Adrenal gland (tissue), 12 donors: ENCODE data around the gene OGDH. TPM values are rescaled to one million over a fixed set of nuclear protein-coding genes. Genes with fewer than 3 reads are reported as not detected.
A peak's percentile ranks its signal among the peaks of the same experiment; 100 is the strongest.

Experiments used
- DNase-seq, 7 donors: peaks; one replicate each; pipeline ENCODE4 v3.0.0-alpha.2; 2019 to 2020
- H3K27ac ChIP-seq, 5 donors: fragments of 200-600 bp; sonication (generic) in 4 of 5; 1 replicate in 3 of 5; 2 replicates in 2 of 5; pipeline versions ENCODE4 v1.5.1 to v1.8.0; 2016 to 2020; ENCODE audit warnings: mild to moderate bottlenecking in 1 of 5
- H3K27me3 ChIP-seq: fragments of 200-600 bp; 2 replicates; pipeline ENCODE4 v1.8.0; 2021
- H3K36me3 ChIP-seq, 2 donors: fragments of 200-600 bp; replicated peaks in 1 of 2; 1 replicate in 1 of 2; 2 replicates in 1 of 2; pipeline versions ENCODE4 v1.5.1 to v1.8.0; 2018 to 2022
- H3K4me1 ChIP-seq, 2 donors: fragments of 200-600 bp; replicated peaks in 1 of 2; 1 replicate in 1 of 2; 2 replicates in 1 of 2; pipeline versions ENCODE4 v1.5.1 to v1.8.0; 2018 to 2021
- H3K4me3 ChIP-seq, 4 donors: fragments of 200-600 bp; sonication (generic) in 3 of 4; one replicate each; pipeline ENCODE4 v1.5.1; 2016 to 2018
- H3K9me3 ChIP-seq, 3 donors: fragments of 200-600 bp; sonication (generic) in 1 of 3; replicated peaks in 1 of 3; 1 replicate in 2 of 3; 2 replicates in 1 of 3; pipeline versions ENCODE4 v1.5.1 to v1.8.0; 2016 to 2021
- POLR2A ChIP-seq, 2 donors: fragments of 450-650 bp; IDR thresholded peaks; one replicate each; pipeline ENCODE4 v1.6.1; 2017; ENCODE audit warnings: antibody characterized with exemption in 2 of 2, mild to moderate bottlenecking in 2 of 2, moderate library complexity in 1 of 2
- WGBS, 4 donors: extraction: QIAGEN DNeasy Blood & Tissue Kit in 2 of 4; methylation state at CpG; one replicate each; pipeline versions ENCODE4 v1.1.5 to v1.1.7; 2013 to 2017; 5-methylcytosine and 5-hydroxymethylcytosine counted together
- intact Hi-C, 2 donors: fragments of 100-400 bp; cut with DNase I; formaldehyde crosslinking; loops; one replicate each; pipeline versions ENCODE4 v1.14.1 to v1.15.0; 2022 to 2023
- polyA plus RNA-seq, 3 donors: library from polyadenylated mRNA; stranded (reverse); fragments of 200-250 nt in 2 of 3; fragments of 350-450 nt in 1 of 3; fragmentation: Illumina TruSeq in 1 of 3; extraction: RNeasy Lipid Tissue Mini Kit (QIAGEN cat#74804) in 1 of 3; gene quantifications; one replicate each; pipeline ENCODE4 v1.2.3, GENCODE V29; 2013 to 2014
- total RNA-seq, 9 donors: library from RNA; depleted of rRNA in 4 of 9; stranded (reverse); fragments of >200 nt in 4 of 9; fragments of 120-200 nt in 1 of 9; fragmentation: NEBNext Ultra II Directional in 1 of 9; extraction: Animal tissue kit (Norgen Biotek cat#: 25700) in 1 of 9; gene quantifications; one replicate each; pipeline versions ENCODE4 v1.1.0 to v1.2.4, GENCODE V29; 2013 to 2023
- TF ChIP-seq, protein P1 (sequence below), 6 experiments: fragments of 450-650 bp in 4 of 6; fragments of 200-600 bp in 2 of 6; sonication (generic) in 1 of 6; IDR thresholded peaks; 1 replicate in 5 of 6; 2 replicates in 1 of 6; pipeline versions ENCODE4 v1.5.1 to v1.8.0; 2016 to 2021; ENCODE audit warnings: antibody characterized with exemption in 6 of 6, mild to moderate bottlenecking in 2 of 6, moderate library complexity in 1 of 6
- donor health status: healthy with polysubstance abuse.
- donor health status: Bipolar disorder and iron deficiency.
- donor health status: DM: yes; HTN: yes; CAD: no.
- donor health status: DM: no; HTN: no; CAD: no.
- donor health status: DM: no; HTN: no; CAD: no.
- donor health status: DM: yes; HTN: yes; CAD: no.

The OGDH gene
- total and polyA plus RNA-seq, 12 donors: 46.0 to 284 (median 144) TPM

DNA sequence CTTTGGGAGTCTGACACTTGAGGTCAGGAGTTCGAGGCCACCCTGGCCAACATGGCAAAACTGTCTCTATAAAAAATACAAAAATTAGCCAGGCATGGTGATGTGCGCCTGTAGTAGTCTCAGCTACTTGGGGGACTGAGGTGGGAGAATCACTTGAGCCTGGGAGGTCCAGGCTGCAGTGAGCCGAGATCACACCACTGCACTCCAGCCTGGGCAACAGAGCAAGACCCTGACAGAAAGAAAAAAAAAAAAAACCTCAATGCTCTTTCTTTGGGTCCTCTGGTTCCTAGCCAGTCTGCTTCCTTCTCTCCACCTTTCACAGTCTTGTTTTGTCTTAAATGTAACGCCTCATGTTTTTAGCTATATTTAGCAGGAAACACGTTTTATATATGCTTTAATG is 9.4 kb downstream of the OGDH start:
- Histone ChIP-seq H3K27me3 (no peaks in the 10 kb centered on the region), H3K4me3 (no peak overlapping the region), H3K27ac (peak overlapping the region in 1 of 5 donors; percentile 43), H3K36me3 (no peaks in the 10 kb centered on the region), H3K9me3 (no peaks in the 10 kb centered on the region), H3K4me1 (peaks cover 12 to 27% of the 10 kb centered on the region in 2 donors)
- intact Hi-C loops: no loop called here
- 80 to 89% (median 87%) methylated on average over 5 of the region's 5 CpGs for WGBS, 4 donors
- TF ChIP-seq, protein P1, sequence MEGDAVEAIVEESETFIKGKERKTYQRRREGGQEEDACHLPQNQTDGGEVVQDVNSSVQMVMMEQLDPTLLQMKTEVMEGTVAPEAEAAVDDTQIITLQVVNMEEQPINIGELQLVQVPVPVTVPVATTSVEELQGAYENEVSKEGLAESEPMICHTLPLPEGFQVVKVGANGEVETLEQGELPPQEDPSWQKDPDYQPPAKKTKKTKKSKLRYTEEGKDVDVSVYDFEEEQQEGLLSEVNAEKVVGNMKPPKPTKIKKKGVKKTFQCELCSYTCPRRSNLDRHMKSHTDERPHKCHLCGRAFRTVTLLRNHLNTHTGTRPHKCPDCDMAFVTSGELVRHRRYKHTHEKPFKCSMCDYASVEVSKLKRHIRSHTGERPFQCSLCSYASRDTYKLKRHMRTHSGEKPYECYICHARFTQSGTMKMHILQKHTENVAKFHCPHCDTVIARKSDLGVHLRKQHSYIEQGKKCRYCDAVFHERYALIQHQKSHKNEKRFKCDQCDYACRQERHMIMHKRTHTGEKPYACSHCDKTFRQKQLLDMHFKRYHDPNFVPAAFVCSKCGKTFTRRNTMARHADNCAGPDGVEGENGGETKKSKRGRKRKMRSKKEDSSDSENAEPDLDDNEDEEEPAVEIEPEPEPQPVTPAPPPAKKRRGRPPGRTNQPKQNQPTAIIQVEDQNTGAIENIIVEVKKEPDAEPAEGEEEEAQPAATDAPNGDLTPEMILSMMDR (IDR thresholded peaks at IDR 0.05): no peak
- TF ChIP-seq POLR2A (IDR thresholded peaks at IDR 0.05): no peak
- DNase-seq: no peak

- no peak overlapping the region for H3K27ac ChIP-seq
- 88% methylated on average over 12 of the region's 12 CpGs for WGBS, 4 donors
- peaks cover 18 to 34% of the 10 kb centered on the region in 2 donors for H3K4me1 ChIP-seq
- H3K36me3 ChIP-seq: no peaks in the 10 kb centered on the region
- DNase-seq: no peak
- intact Hi-C loops: no loop called here
- H3K27me3 ChIP-seq: no peaks in the 10 kb centered on the region
- no peak for TF ChIP-seq POLR2A (IDR thresholded peaks at IDR 0.05)
- TF ChIP-seq, protein P1 (IDR thresholded peaks at IDR 0.05): no peak
- H3K9me3 ChIP-seq: no peaks in the 10 kb centered on the region
- H3K4me3 ChIP-seq: no peak overlapping the region
Observed at GRCh38 chr7:44616545-44616944, 10.1 kb downstream of the OGDH start.

GRCh38 chr7:44617225-44617890 is 10.9 kb downstream of the OGDH start:
- Histone ChIP-seq H3K36me3 (no peaks in the 10 kb centered on the region), H3K4me3 (no peak overlapping the region), H3K27ac (peak overlapping the region in 3 of 5 donors; percentile 43 to 61 (median 56)), H3K27me3 (no peaks in the 10 kb centered on the region), H3K9me3 (no peaks in the 10 kb centered on the region), H3K4me1 (peaks cover 26 to 42% of the 10 kb centered on the region in 2 donors)
- intact Hi-C loops: no loop called here
- no peak for TF ChIP-seq POLR2A (IDR thresholded peaks at IDR 0.05)
- TF ChIP-seq, protein P1 (IDR thresholded peaks at IDR 0.05): no peak
- DNase-seq: no peak
- 45 to 80% (median 76%) methylated on average over 2 of the region's 2 CpGs for WGBS, 4 donors

GRCh38 chr7:44618045-44618444 is 11.6 kb downstream of the OGDH start:
- WGBS, 4 donors: 81 to 96% (median 88%) methylated on average over 1 of the region's 1 CpG
- intact Hi-C loops: no loop called here
- H3K9me3 ChIP-seq: no peaks in the 10 kb centered on the region

More at GRCh38 chr7:44618045-44618444, 11.6 kb downstream of the OGDH start:
- Histone ChIP-seq H3K4me1 (peaks cover 33 to 49% of the 10 kb centered on the region in 2 donors), H3K36me3 (no peaks in the 10 kb centered on the region), H3K27me3 (no peaks in the 10 kb centered on the region), H3K27ac (peak overlapping the region in 2 of 5 donors; percentile 43 to 61), H3K4me3 (no peak overlapping the region)
- no peak for TF ChIP-seq POLR2A (IDR thresholded peaks at IDR 0.05)
- TF ChIP-seq, protein P1 (IDR thresholded peaks at IDR 0.05): no peak
- DNase-seq: no peak
